Iris pigment epithelial cell (primary cell): ENCODE data around the gene ZNF280A.
"Not testable (repeated sequence)": the region's sequence is repeated elsewhere in the genome, so short reads cannot be mapped to it uniquely, and the experiment has no call there.

ENCODE experiments used
- DNase-seq: peaks from one replicate; pipeline ENCODE4 v3.0.0-alpha.2; 2011; ENCODE audit warnings: low read depth

ZNF280A gene

DNA sequence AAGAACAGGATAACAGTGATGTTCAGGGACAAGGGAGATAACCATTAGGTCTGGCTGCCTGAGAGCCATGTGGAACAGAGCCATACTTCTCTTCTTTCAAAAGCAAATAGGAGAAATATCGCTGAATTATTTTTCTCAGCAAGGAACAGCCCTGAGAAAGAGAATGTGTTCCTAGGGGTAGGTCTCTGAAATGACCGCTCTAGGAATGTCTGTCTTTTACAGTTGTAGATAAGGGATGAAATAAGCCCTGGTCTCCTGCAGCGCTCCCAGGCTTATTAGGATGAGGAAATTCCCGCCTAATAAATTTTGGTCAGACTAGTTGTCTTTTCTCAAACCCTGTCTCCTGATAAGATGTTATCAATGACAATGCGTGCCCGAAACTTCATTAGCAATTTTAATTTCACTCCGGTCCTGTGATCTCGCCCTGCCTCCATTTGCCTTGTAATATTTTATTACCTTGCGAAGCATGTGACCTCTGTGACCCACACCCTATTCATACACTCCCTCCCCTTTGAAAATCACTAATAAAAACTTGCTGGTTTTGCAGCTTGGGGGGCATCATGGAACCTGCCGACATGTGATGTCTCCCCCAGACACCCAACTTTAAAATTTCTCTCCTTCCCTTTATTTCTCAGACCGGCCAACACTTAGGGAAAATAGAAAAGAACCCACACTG is 51.1 kb downstream of the ZNF280A start:
- not testable (repeated sequence) for DNase-seq

DNA sequence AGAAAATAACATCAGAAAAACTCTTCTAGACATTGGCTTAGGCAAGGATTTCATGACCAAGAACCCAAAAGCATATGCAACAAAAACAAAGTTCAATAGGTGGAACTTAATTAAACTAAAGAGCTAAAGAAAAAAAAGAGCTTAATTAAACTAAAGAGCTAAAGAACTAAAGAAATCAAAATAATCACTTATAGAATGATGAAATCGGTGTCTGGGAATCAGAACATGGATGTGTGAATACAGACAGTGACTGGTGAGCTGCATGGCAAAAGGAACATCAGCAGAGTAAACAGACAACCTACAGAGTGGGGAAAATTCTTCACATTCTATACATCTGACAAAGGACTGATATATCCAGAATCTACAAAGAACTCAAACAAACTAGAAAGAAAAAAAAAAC is 53.0 kb downstream of the ZNF280A start:
- no peak for DNase-seq

DNA sequence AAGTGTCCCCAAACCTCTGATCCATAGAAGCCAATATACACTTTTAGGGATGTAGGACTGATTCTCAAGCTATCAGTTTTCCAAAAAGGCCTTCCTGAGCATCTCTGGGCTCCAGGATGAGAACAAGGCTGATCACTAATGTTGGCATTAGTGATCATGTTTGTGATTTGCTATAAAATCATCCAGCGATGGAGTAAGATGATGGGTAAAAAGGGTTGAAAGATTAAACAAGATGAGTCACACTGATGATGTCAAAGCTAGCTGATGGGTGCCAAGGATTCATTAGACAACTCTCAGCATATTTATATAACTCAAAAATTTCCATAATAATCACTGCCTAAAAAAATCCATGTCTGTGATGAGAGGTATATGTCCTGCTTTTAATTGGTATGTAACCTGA is 54.3 kb downstream of the ZNF280A start:
- DNase-seq = peak; percentile 28

DNA sequence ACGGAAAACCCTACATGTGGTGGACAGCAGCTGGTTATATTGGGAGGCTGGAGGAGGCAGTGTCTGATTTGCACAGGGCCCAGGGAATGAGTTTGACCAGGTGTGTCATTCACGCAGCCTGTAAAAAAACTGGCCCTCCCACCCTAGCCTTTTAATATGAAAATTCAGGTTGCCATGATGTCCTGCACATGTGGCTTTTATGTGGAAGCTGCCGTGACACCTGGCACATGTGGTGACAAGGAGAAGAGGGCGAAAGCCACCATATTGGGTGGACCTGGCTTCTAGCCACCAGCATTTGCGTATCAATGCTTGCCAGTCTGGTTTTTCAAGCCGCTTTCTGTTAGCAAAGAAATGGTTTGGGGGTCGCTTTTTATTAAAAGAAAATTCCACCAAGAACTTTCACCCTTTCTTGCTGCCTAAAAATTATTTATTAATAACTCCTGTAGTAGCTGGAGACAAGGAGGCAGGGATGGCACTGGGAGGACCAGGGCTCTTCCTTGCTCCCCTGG is 54.9 kb downstream of the ZNF280A start:
- DNase-seq = no peak

GRCh38 chr22:22464541-22465054 is 55.5 kb downstream of the ZNF280A start:
- DNase-seq = no peak

- peak; percentile 56 for DNase-seq
These were observed 56.1 kb downstream of the ZNF280A start for GRCh38 chr22:22463855-22464540.
